ENCODE data around the gene ADAM15.

Gene ADAM15

GRCh38 chr1:155012026-155012546 is 39.0 kb upstream of the ADAM15 start:
- peak; percentile 69 for DNase-seq

- no peak for DNase-seq
Measured at GRCh38 chr1:155012776-155013602, 38.1 kb upstream of the ADAM15 start.

- no peak for DNase-seq
Measured at GRCh38 chr1:155013632-155014031, 37.5 kb upstream of the ADAM15 start.

GRCh38 chr1:155014709-155015508 is 36.2 kb upstream of the ADAM15 start:
- DNase-seq: no peak

GRCh38 chr1:155015527-155016230 is 35.4 kb upstream of the ADAM15 start:
- DNase-seq: no peak

GRCh38 chr1:155016231-155016831 is 34.8 kb upstream of the ADAM15 start:
- no peak for DNase-seq

- peak; percentile 96 for DNase-seq
Measured at GRCh38 chr1:155017041-155017945, 33.8 kb upstream of the ADAM15 start.

GRCh38 chr1:155017946-155018316 is 33.2 kb upstream of the ADAM15 start:
- no peak for DNase-seq

GRCh38 chr1:155018617-155019348 is 32.3 kb upstream of the ADAM15 start:
- no peak for DNase-seq

GRCh38 chr1:155019377-155020245 is 31.5 kb upstream of the ADAM15 start:
- DNase-seq: no peak

- no peak for DNase-seq
Measured at GRCh38 chr1:155022136-155022926, 28.8 kb upstream of the ADAM15 start.

- no peak for DNase-seq
Measured at GRCh38 chr1:155022927-155023236, 28.2 kb upstream of the ADAM15 start.

GRCh38 chr1:155023627-155024026 is 27.5 kb upstream of the ADAM15 start:
- no peak for DNase-seq

- no peak for DNase-seq
Measured at GRCh38 chr1:155024315-155024714, 26.8 kb upstream of the ADAM15 start.

- DNase-seq: no peak
Measured at GRCh38 chr1:155026154-155026553, 25.0 kb upstream of the ADAM15 start.

GRCh38 chr1:155026588-155026987 is 24.5 kb upstream of the ADAM15 start:
- no peak for DNase-seq

GRCh38 chr1:155029513-155030242 is 21.4 kb upstream of the ADAM15 start:
- DNase-seq: no peak

- DNase-seq: no peak
Measured at GRCh38 chr1:155030243-155030795, 20.8 kb upstream of the ADAM15 start.

Measured in activated CD4-positive, alpha-beta T cell treated with anti-CD3 and anti-CD28 coated beads for 48 hours (primary cell).